Occipital lobe (tissue), 3 donors: ENCODE results near the gene CDR2L. TPM values are rescaled to one million over a fixed set of nuclear protein-coding genes. Genes with fewer than 3 reads are reported as not detected.
"Not testable (repeated sequence)": the region's sequence is repeated elsewhere in the genome, so short reads cannot be mapped to it uniquely, and the experiment has no call there.

Experiments used
- DNase-seq: peaks from one replicate; lab custom pipeline; 2025; lab: John Stamatoyannopoulos, UW
- small RNA-seq: library from RNA; depleted of rRNA; stranded (forward); fragments of <200 nt; gene quantifications from one replicate; pipeline ENCODE3, GENCODE V24; 2014
- total RNA-seq: library from RNA; depleted of rRNA; stranded (reverse); fragments of >200 nt; gene quantifications from one replicate; pipeline ENCODE4 v1.2.3, GENCODE V29; 2014

Gene CDR2L
- total RNA-seq, 1 donor from 2014 or later: 4.5 TPM

GRCh38 chr17:75036643-75037268, 49.3 kb downstream of the CDR2L start:
- peak; percentile 38 for DNase-seq

DNA sequence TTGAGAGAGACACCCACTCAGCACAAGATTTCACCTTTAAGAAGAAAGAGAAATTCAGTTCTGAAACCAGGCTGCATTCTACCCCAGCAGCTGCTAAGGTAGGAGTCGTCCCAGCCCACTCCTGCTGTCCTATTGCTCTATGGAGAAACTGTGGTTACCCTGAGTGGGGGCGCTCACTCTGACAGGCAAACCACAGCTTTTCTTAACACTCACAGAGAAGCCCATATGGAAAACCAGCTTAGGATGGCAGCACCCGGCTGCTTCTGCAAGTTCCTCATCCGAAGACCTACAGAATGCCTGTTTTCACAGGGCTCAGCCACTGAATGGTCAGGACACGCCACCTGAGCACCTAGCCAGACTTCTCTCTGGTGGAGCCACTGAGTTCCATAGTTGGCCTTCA, 51.8 kb downstream of the CDR2L start:
- no peak for DNase-seq

DNA sequence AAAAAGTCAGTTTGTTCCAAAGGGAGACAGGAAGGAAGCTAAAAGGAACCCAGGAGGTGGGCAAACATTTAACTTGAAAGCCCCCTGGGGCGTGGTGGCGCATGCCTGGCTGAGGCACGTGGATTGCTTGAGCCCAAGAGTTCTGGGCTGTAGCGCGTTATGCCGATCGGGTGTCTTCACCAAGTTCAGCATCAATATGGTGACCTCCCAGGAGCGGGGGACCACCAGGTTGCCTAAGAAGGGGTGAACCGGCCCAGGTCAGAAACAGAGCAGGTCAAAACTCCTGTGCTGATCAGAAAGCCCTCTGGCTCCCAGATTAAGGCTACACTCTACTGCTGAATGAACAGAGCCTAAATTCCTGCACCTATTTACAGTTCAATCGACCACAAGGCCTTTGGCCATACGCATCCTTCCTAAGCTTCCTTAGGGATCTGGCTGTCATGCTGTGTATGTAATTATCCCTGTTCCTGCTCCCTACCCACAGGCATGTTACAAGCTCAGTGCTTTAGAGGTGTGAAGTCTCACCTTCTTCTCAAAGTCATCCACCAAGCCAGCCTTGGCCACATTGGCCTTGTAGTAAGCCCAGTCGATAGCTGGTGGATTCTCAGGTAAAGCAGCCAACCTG, 54.3 kb downstream of the CDR2L start:
- no peak for DNase-seq

GRCh38 chr17:75043789-75044188, 56.4 kb downstream of the CDR2L start:
- DNase-seq: not testable (repeated sequence)

GRCh38 chr17:75044716-75045115, 57.3 kb downstream of the CDR2L start:
- DNase-seq: no peak

- not testable (repeated sequence) for DNase-seq
These were observed 58.5 kb downstream of the CDR2L start for GRCh38 chr17:75045946-75046406.

GRCh38 chr17:75046407-75047289, 59.2 kb downstream of the CDR2L start, which contains the start of the genes ATP5PD and KCTD2:
TSS of gene ATP5PD (minus strand) at chr17:75046969. CDS start at chr17:75042650, 4,319 bp downstream.
TSS of gene KCTD2 (plus strand) at chr17:75047225. CDS start at chr17:75047251, 26 bp downstream.
- DNase-seq: peak; percentile 98

DNA sequence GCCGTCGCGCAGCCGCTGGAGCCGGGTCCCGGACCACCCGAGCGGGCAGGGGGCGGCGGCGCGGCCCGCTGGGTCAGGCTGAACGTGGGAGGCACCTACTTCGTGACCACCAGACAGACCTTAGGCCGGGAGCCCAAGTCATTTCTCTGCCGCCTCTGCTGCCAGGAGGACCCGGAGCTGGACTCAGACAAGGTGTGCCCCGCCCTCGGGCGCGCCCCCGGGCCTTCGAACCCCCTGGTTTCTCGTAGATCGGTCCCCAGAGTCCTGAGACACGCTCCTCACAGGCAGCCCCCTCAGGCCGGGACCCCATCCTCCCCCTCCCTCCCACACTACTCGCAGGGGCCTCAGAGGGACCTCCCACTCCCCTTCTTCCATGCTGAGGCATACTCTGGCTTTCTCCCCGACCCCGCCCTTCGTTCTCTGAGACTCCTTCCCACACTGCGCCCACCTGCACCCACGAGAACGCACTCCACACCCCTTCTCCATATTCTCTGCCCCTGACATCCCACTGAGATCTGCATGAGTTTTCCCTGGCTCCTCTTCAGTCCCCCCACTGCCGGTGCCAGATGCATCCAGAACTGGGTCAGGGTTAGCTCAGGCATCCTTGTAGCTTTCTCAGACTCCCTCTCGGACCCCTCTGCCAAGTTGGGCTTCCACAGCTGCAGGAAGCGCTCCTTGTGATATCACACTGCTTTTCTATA, 60.1 kb downstream of the CDR2L start:
- DNase-seq: peak; percentile 16

DNA sequence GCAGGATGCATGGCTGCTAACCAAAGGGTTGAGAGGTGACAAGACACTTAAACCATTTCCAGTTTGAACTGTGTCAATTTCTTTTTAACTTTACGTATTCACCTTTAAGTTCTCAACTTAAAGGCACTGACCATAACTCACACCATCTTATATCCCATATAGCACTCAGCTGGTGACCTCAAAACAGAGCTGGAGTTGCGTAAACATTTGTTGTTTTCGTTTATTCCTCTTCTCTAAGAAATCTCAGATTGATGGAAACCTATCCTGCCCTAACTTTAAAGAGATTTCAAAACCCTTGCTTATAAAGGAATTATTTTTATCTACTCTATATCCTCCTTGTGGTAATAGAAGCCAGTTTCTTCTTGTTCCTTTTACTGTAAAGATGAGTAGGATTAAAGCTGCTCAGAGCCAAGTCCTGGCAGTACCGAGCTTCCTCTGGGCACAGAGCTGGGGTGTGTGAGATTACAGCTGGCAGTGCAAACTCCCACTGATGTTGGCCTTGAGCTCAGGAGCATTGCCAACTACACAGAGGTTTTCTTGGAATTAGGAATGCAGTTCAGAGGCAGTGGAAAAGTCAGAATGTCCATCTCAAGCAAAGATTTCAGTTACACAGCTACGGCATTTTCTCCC, 60.9 kb downstream of the CDR2L start:
- peak; percentile 28 for DNase-seq

DNA sequence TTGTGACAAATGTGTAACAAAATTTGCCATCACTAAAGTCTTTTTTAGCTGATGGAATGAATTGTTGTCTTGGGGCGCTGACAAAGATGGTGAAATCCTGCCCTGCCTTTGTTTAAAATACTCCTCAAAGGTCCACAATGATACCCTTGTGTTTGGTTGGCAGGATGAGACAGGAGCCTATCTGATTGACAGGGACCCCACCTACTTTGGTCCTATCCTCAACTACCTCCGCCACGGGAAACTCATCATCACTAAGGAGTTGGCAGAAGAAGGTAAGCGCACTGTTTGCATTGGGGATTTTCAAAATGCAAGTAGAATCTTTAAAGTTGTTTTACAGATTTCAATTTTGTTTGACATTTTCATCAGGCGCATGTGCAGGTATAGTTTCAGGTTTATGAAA, 61.6 kb downstream of the CDR2L start:
- no peak for DNase-seq

DNA sequence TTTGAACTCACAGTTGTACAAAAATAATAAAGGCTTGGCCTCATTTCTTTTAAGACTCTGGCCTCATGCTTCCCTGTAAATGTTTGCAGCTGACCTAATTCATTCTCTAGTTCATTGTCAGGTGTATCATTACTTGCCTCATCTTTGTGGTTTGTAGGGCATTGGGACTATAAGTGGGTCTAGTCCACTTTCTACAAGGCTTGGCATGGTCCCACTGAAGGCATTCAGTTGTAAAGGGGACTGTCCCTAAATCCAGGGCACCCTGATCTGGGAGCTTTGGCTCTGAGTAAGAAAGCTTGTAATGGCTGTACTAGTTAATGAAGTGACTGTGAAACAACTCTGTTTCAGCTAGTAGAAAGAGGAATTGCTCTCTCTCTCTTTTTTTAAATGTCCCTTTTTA, 62.3 kb downstream of the CDR2L start:
- DNase-seq: no peak

DNA sequence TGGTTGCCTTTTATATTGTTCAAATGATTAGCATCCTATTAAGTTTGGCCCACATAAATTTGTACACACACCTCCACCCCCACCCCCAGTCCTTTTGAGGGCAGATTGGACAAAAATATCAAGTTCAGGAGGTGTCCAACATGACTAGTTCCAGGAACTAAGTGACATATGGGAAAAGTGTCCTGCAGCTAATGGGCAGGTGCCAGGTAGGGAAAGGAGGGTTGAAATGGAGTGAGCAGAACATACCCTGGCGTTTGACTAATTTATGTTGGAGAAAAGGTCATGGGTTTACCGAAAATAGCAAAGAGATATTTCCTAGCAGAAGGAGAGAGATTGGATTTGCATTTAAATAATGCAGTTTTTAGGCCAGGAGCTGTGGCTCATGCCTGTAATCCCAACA, 64.5 kb downstream of the CDR2L start:
- DNase-seq: no peak

Small RNA genes lying within 50 kb of the gene (small RNA-seq; reads per million reads assigned to genes)
- gene RN7SL573P (not detected), gene RNU6-362P (not detected)

Other genes starting within 250 kb of the CDR2L start
- gene NHERF1, start 239.0 kb upstream of the CDR2L start, total RNA-seq: 7.0 TPM
- 17.3 TPM for gene NAT9, start 211.3 kb upstream of the CDR2L start, total RNA-seq
- gene GRIN2C, start 127.7 kb upstream of the CDR2L start, total RNA-seq: 0.47 TPM
- 3.1 TPM for gene FDXR, start 114.6 kb upstream of the CDR2L start, total RNA-seq
- gene FADS6, start 94.0 kb upstream of the CDR2L start, total RNA-seq: 0.16 TPM
- 0.16 TPM for gene USH1G, start 64.4 kb upstream of the CDR2L start, total RNA-seq
- gene OTOP2, start 63.4 kb upstream of the CDR2L start, total RNA-seq: not detected
- not detected for gene OTOP3, start 51.7 kb upstream of the CDR2L start, total RNA-seq
- 13.7 TPM for gene HID1, start 14.9 kb upstream of the CDR2L start, total RNA-seq
- 8.0 TPM for gene MRPL58, start 25.0 kb downstream of the CDR2L start, total RNA-seq
- gene ATP5PD, start 59.3 kb downstream of the CDR2L start, total RNA-seq: 100 TPM
- 30.4 TPM for gene KCTD2, start 59.6 kb downstream of the CDR2L start, total RNA-seq
- 1.4 TPM for gene SLC16A5, start 100.3 kb downstream of the CDR2L start, total RNA-seq
- 3.0 TPM for gene ARMC7, start 122.3 kb downstream of the CDR2L start, total RNA-seq
- 18.1 TPM for gene NT5C, start 144.1 kb downstream of the CDR2L start, total RNA-seq
- 548 TPM for gene JPT1, start 166.9 kb downstream of the CDR2L start, total RNA-seq
- gene SUMO2, start 195.3 kb downstream of the CDR2L start, total RNA-seq: 264 TPM
- 25.1 TPM for gene NUP85, start 218.0 kb downstream of the CDR2L start, total RNA-seq